SU-DHL-6 (cell line): Measurements from ENCODE around the gene OR2H2.

Experiments used
- H2AFZ ChIP-seq: fragments of 200-600 bp; sonication (generic); 2 replicates; pipeline ENCODE4 v1.6.1; 2014; ENCODE audit warnings: low read depth, mild to moderate bottlenecking, moderate library complexity, mixed read lengths, antibody characterized with exemption, low read length; ENCODE audit not compliant: severe bottlenecking
- H3F3A ChIP-seq: fragments of 200-600 bp; shearing (Covaris generic); 2 replicates; pipeline ENCODE4 v1.6.0; 2016; ENCODE audit warnings: antibody characterized with exemption, mild to moderate bottlenecking; ENCODE audit not compliant: insufficient read depth
- H3K27ac ChIP-seq: fragments of 200-600 bp; sonication (generic); 2 replicates; pipeline ENCODE4 v1.5.1; 2016; ENCODE audit warnings: low read depth, mild to moderate bottlenecking, low read length, moderate library complexity, mixed read lengths
- H3K27me3 ChIP-seq: fragments of 200-600 bp; sonication (generic), shearing (Covaris generic); 2 replicates; pipeline ENCODE4 v1.6.0; 2014; ENCODE audit warnings: mild to moderate bottlenecking, low read length
- H3K36me3 ChIP-seq: fragments of 200-600 bp; sonication (generic); 2 replicates; pipeline ENCODE4 v1.6.1; 2014; ENCODE audit warnings: mild to moderate bottlenecking, low read length, mixed read lengths
- H3K4me2 ChIP-seq: fragments of 300-600, 200-600 bp; shearing (Covaris generic), sonication (generic); 2 replicates; pipeline ENCODE4 v1.6.0; 2014; ENCODE audit warnings: low read length, low read depth, mild to moderate bottlenecking; ENCODE audit not compliant: poor library complexity, severe bottlenecking
- H3K4me3 ChIP-seq: fragments of 200-600 bp; sonication (generic); 2 replicates; pipeline ENCODE4 v1.5.1; 2014; ENCODE audit warnings: antibody characterized with exemption, low read length, mild to moderate bottlenecking, mixed read lengths; ENCODE audit not compliant: insufficient read depth, poor library complexity, severe bottlenecking
- H3K79me2 ChIP-seq: fragments of 200-600 bp; sonication (generic); 2 replicates; pipeline ENCODE4 v1.6.1; 2014; ENCODE audit warnings: mild to moderate bottlenecking, low read length, moderate library complexity; ENCODE audit not compliant: insufficient read depth
- H3K9ac ChIP-seq: fragments of 200-600 bp; sonication (generic); 2 replicates; pipeline ENCODE4 v1.7.0; 2014; ENCODE audit warnings: mild to moderate bottlenecking, low read length
- H3K9me2 ChIP-seq: fragments of 200-600 bp; sonication (generic); replicated peaks from 2 replicates; pipeline ENCODE4 v1.6.1; 2014; ENCODE audit warnings: low read length; ENCODE audit not compliant: insufficient read depth
- H3K9me3 ChIP-seq: fragments of 200-600 bp; sonication (generic); 2 replicates; pipeline ENCODE4 v1.6.1; 2014; ENCODE audit warnings: low read length, mixed read lengths; ENCODE audit not compliant: insufficient read depth
- H4K20me1 ChIP-seq: fragments of 200-600 bp; sonication (generic); 2 replicates; pipeline ENCODE4 v1.6.1; 2014; ENCODE audit warnings: low read depth, mild to moderate bottlenecking, antibody characterized with exemption, low read length, moderate library complexity, mixed read lengths
- EZH2phosphoT487 ChIP-seq: fragments of 200-600 bp; sonication (generic), shearing (Covaris generic); conservative IDR thresholded peaks from 2 replicates; pipeline ENCODE4 v1.6.1; 2018; ENCODE audit warnings: mild to moderate bottlenecking, antibody characterized with exemption, low read length, moderate library complexity, mixed read lengths
- TF ChIP-seq, protein P1 (sequence below): fragments of 200-600 bp; sonication (generic); IDR thresholded peaks from one replicate; pipeline ENCODE4 v1.5.1; 2017; ENCODE audit warnings: antibody characterized with exemption, mild to moderate bottlenecking, low read length, moderate library complexity; ENCODE audit not compliant: insufficient read depth, poor library complexity, severe bottlenecking

Gene OR2H2

DNA sequence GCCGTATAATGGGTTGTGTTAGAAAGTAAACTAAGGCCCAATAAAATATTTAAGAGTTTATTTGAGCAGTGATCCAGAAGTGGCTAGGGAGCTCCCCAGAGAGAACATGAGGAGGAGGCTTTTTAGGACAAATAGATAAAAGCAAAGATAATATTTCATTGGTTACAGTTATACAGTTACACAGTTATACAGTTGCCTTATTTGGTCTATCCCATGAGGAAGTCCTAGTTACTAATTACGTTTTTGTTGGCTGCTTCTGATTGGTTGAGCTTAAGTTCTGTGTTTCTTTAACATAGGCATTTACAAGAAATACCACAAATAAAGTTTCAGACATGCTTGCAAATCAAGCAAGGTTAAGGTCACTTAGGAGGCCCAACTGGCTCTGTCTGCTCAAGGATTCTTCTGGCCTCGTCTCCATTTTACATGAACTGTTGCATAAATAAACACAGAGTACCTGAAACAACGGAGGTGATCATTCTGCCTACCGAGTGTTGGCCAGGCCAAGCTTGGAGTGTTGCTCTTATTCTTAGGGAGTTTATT, 32.3 kb upstream of the OR2H2 start:
- Histone ChIP-seq H3K9me3 (no peaks in the 10 kb centered on the region), H2AFZ (no peak overlapping the region), H3K27me3 (no peaks in the 10 kb centered on the region), H3K79me2 (no peaks in the 10 kb centered on the region), H3K9me2 (no peaks in the 10 kb centered on the region), H4K20me1 (no peaks in the 10 kb centered on the region), H3K27ac (no peak overlapping the region), H3K4me2 (no peak overlapping the region), H3K36me3 (no peaks in the 10 kb centered on the region), H3F3A (no peaks in the 10 kb centered on the region), H3K4me3 (no peak overlapping the region), H3K9ac (no peak overlapping the region)
- TF ChIP-seq, protein P1, sequence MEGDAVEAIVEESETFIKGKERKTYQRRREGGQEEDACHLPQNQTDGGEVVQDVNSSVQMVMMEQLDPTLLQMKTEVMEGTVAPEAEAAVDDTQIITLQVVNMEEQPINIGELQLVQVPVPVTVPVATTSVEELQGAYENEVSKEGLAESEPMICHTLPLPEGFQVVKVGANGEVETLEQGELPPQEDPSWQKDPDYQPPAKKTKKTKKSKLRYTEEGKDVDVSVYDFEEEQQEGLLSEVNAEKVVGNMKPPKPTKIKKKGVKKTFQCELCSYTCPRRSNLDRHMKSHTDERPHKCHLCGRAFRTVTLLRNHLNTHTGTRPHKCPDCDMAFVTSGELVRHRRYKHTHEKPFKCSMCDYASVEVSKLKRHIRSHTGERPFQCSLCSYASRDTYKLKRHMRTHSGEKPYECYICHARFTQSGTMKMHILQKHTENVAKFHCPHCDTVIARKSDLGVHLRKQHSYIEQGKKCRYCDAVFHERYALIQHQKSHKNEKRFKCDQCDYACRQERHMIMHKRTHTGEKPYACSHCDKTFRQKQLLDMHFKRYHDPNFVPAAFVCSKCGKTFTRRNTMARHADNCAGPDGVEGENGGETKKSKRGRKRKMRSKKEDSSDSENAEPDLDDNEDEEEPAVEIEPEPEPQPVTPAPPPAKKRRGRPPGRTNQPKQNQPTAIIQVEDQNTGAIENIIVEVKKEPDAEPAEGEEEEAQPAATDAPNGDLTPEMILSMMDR: no peak
- TF ChIP-seq EZH2phosphoT487: no peak

DNA sequence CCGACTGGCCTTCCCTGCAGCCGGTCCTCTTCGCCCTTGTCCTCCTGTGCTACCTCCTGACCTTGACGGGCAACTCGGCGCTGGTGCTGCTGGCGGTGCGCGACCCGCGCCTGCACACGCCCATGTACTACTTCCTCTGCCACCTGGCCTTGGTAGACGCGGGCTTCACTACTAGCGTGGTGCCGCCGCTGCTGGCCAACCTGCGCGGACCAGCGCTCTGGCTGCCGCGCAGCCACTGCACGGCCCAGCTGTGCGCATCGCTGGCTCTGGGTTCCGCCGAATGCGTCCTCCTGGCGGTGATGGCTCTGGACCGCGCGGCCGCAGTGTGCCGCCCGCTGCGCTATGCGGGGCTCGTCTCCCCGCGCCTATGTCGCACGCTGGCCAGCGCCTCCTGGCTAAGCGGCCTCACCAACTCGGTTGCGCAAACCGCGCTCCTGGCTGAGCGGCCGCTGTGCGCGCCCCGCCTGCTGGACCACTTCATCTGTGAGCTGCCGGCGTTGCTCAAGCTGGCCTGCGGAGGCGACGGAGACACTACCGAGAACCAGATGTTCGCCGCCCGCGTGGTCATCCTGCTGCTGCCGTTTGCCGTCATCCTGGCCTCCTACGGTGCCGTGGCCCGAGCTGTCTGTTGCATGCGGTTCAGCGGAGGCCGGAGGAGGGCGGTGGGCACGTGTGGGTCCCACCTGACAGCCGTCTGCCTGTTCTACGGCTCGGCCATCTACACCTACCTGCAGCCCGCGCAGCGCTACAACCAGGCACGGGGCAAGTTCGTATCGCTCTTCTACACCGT, 31.5 kb upstream of the OR2H2 start:
- Histone ChIP-seq H3K79me2 (no peaks in the 10 kb centered on the region), H3K27ac (no peak overlapping the region), H3K36me3 (no peaks in the 10 kb centered on the region), H3F3A (no peaks in the 10 kb centered on the region), H3K4me3 (no peak overlapping the region), H3K9ac (no peak overlapping the region), H3K9me3 (no peaks in the 10 kb centered on the region), H3K9me2 (no peaks in the 10 kb centered on the region), H4K20me1 (no peaks in the 10 kb centered on the region), H2AFZ (no peak overlapping the region), H3K4me2 (no peak overlapping the region), H3K27me3 (no peaks in the 10 kb centered on the region)
- no peak for TF ChIP-seq EZH2phosphoT487

DNA sequence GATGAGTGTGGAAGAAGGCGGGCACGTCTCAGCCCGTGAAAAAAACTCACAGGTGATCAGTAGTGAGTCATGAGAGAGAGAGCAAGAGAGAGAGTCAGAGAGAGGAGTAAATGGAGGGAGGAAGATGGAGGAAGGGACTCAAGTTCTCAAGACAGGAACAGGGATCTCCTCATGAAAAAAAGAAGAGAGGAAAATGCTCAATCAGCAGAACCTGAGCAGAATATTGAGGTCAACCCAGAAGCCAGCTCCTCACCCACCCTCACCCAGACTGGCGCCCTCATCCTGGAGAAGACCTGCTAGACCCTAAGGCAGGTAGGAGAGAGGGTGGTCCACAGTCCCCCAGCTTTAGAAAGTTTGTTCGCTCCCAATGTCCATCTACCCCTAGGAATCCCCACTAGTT, 30.2 kb upstream of the OR2H2 start:
- Histone ChIP-seq H4K20me1 (no peaks in the 10 kb centered on the region), H3K9me2 (no peaks in the 10 kb centered on the region), H3K4me3 (no peak overlapping the region), H3K9me3 (no peaks in the 10 kb centered on the region), H3K79me2 (no peaks in the 10 kb centered on the region), H2AFZ (no peak overlapping the region), H3K36me3 (no peaks in the 10 kb centered on the region), H3K27me3 (no peaks in the 10 kb centered on the region), H3K4me2 (no peak overlapping the region), H3F3A (no peaks in the 10 kb centered on the region), H3K9ac (no peak overlapping the region), H3K27ac (no peak overlapping the region)
- no peak for TF ChIP-seq EZH2phosphoT487
- TF ChIP-seq, protein P1: no peak

DNA sequence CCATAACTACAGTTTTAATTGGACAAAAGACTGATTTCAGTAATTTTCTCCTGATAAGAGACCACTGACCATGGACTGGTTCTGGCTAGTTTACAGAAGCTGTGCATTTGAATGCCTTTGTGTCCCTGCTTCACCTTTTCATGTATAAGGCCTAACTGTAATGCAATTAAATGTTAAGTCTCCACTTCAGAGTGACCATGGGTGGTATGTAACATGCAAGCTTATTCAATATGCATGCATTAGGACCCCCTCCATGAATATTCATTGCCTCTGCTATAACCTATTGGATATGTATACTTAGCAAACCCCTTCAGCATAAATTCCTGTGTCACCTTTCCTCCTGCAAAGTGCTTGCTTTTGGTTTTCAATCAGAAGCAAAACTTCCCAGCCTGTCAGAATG, 27.6 kb upstream of the OR2H2 start:
- H3K79me2 ChIP-seq: no peaks in the 10 kb centered on the region
- no peak overlapping the region for H3K9ac ChIP-seq
- H3K4me3 ChIP-seq: no peak overlapping the region
- H3F3A ChIP-seq: no peaks in the 10 kb centered on the region
- no peak overlapping the region for H3K4me2 ChIP-seq
- TF ChIP-seq, protein P1: no peak
- no peak for TF ChIP-seq EZH2phosphoT487
- no peaks in the 10 kb centered on the region for H4K20me1 ChIP-seq
- no peaks in the 10 kb centered on the region for H3K9me3 ChIP-seq
- no peak overlapping the region for H3K27ac ChIP-seq
- no peaks in the 10 kb centered on the region for H3K9me2 ChIP-seq
- H3K27me3 ChIP-seq: no peaks in the 10 kb centered on the region
- no peaks in the 10 kb centered on the region for H3K36me3 ChIP-seq
- H2AFZ ChIP-seq: no peak overlapping the region
